ENCODE results near the gene ZDHHC3. TPM values are rescaled to one million over a fixed set of nuclear protein-coding genes. Genes with fewer than 3 reads are reported as not detected.
A peak's percentile ranks its signal among the peaks of the same experiment; 100 is the strongest.

The ZDHHC3 gene
- total and polyA plus RNA-seq, 4 experiments from 2014 or later, result 35.4 to 41.9 (median 38.1) TPM

DNA sequence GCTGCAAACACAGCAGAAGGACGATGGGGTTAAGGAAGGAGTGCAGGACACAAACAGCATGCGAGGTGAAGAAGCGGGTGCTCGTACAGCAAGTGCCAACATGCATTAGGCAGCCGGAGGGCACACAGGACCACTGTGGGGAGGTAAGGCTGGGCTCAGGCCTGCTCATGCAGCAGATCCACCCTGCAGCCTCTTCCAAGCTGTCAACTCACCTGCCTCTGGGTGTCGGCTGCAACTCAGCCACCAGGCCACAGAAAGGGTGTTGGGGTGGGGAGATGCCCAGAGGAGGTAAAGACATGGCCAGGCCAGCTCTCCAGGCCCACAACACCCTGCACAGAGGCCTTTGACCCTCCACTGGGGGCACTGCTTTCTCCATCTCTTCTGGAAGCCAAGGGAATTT lies 57.4 kb downstream of the ZDHHC3 start:
- POLR2A ChIA-PET (ENCODE audit: partially characterized antibody), result no interaction called here
- H3K27me3 ChIP-seq (ENCODE audit: insufficient read depth, low read length), result no peaks in the 10 kb centered on the region
- no peak overlapping the region for H3K27ac Mint-ChIP-seq
- no peaks in the 10 kb centered on the region for H3K9me3 Mint-ChIP-seq
- peaks cover 0 to 2% (median under 1%) of the 10 kb centered on the region in 4 donors for H3K4me1 Mint-ChIP-seq
- no peaks in the 10 kb centered on the region for H3K4me1 ChIP-seq (ENCODE audit: insufficient read depth, low read length)
- H3K4me3 Mint-ChIP-seq, result no peak overlapping the region
- no peak overlapping the region for H3K27ac ChIP-seq (ENCODE audit: low read depth, low read length)
- DNase-seq, result no peak
- intact Hi-C loops (cut with micrococcal nuclease), result no loop called here
- no peaks in the 10 kb centered on the region for H3K9me3 ChIP-seq (ENCODE audit: control insufficient read depth in 1 of 2, low read length in 2 of 2)
- H3K36me3 ChIP-seq (ENCODE audit: insufficient read depth, low read length), result peaks cover 8% of the 10 kb centered on the region
- peaks cover 13 to 37% of the 10 kb centered on the region in 2 donors for H3K36me3 Mint-ChIP-seq
- no peak overlapping the region for H3K4me3 ChIP-seq (ENCODE audit: low read length in 2 of 2)
- no peaks in the 10 kb centered on the region for H3K27me3 Mint-ChIP-seq
- CTCF ChIA-PET (ENCODE audit: partially characterized antibody), result no interaction called here

GRCh38 chr3:44918087-44918486 lies 57.9 kb downstream of the ZDHHC3 start:
- ChIA-PET POLR2A (ENCODE audit: partially characterized antibody) (no interaction called here), CTCF (ENCODE audit: partially characterized antibody) (no interaction called here)
- Histone ChIP-seq H3K4me1 (ENCODE audit: insufficient read depth, low read length) (no peaks in the 10 kb centered on the region), H3K27me3 (ENCODE audit: insufficient read depth, low read length) (no peaks in the 10 kb centered on the region), H3K4me3 (ENCODE audit: low read length in 2 of 2) (no peak overlapping the region), H3K36me3 (ENCODE audit: insufficient read depth, low read length) (peaks cover 8% of the 10 kb centered on the region), H3K9me3 (ENCODE audit: control insufficient read depth in 1 of 2, low read length in 2 of 2) (no peaks in the 10 kb centered on the region), H3K27ac (ENCODE audit: low read depth, low read length) (no peak overlapping the region)
- Mint-ChIP-seq H3K27ac (no peak overlapping the region), H3K27me3 (no peaks in the 10 kb centered on the region), H3K4me1 (peaks cover 0 to 2% (median under 1%) of the 10 kb centered on the region in 4 donors), H3K9me3 (no peaks in the 10 kb centered on the region), H3K36me3 (peaks cover 13 to 35% of the 10 kb centered on the region in 2 donors), H3K4me3 (no peak overlapping the region)
- DNase-seq, result no peak
- intact Hi-C loops (cut with micrococcal nuclease), result no loop called here

GRCh38 chr3:44915702-44916438 lies 60.1 kb downstream of the ZDHHC3 start:
- Histone ChIP-seq H3K36me3 (ENCODE audit: insufficient read depth, low read length) (no peaks in the 10 kb centered on the region), H3K4me1 (ENCODE audit: insufficient read depth, low read length) (no peaks in the 10 kb centered on the region), H3K27ac (ENCODE audit: low read depth, low read length) (no peak overlapping the region), H3K9me3 (ENCODE audit: control insufficient read depth in 1 of 2, low read length in 2 of 2) (no peaks in the 10 kb centered on the region), H3K4me3 (ENCODE audit: low read length in 2 of 2) (no peak overlapping the region), H3K27me3 (ENCODE audit: insufficient read depth, low read length) (no peaks in the 10 kb centered on the region)
- Mint-ChIP-seq H3K36me3 (peaks cover 6 to 16% of the 10 kb centered on the region in 2 donors), H3K9me3 (peaks cover 0 to 1% (median 0%) of the 10 kb centered on the region in 8 donors), H3K27ac (no peak overlapping the region), H3K4me3 (no peak overlapping the region), H3K4me1 (peaks cover 0 to 2% (median under 1%) of the 10 kb centered on the region in 4 donors), H3K27me3 (peaks cover under 1% of the 10 kb centered on the region in 2 donors)
- intact Hi-C loops (cut with micrococcal nuclease), result no loop called here
- no peak for DNase-seq
- ChIA-PET CTCF (ENCODE audit: partially characterized antibody) (interaction anchor here (1.0 to 6.0 kb wide), 8 partner anchors 9 to 598 kb away, joined by 3 to 92 read pairs (median 6); no protein-coding TSS in a partner anchor), POLR2A (ENCODE audit: partially characterized antibody) (no interaction called here)

GRCh38 chr3:44914936-44915335 lies 61.0 kb downstream of the ZDHHC3 start:
- ChIA-PET CTCF (ENCODE audit: partially characterized antibody) (interaction anchor here (0.9 to 6.0 kb wide), 15 partner anchors 7 to 597 kb away, joined by 3 to 92 read pairs (median 4); partner anchors contain the start of genes KIAA1143 and KIF15), POLR2A (ENCODE audit: partially characterized antibody) (no interaction called here)

DNA sequence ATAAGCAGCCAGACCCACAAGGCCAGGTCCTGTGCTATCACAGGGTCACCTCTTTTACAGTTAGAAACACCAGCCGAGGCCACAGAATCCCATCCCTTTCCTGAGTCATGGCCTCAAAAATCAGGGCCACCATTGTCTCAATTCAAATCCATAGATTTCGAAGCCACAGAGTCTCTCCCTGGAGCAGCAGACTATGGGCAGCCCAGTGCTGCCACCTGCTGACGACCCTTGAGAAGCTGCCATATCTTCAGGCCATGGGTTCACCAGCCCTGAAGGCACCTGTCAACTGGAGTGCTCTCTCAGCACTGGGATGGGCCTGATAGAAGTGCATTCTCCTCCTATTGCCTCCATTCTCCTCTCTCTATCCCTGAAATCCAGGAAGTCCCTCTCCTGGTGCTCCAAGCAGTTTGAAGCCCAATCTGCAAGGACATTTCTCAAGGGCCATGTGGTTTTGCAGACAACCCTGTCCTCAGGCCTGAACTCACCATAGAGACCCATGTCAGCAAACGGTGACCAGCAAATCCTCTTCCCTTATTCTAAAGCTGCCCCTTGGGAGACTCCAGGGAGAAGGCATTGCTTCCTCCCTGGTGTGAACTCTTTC lies 62.0 kb downstream of the ZDHHC3 start:
- peak; percentile 54 to 62 (median 59) for DNase-seq
- Histone ChIP-seq H3K9me3 (ENCODE audit: control insufficient read depth in 1 of 2, low read length in 2 of 2) (no peaks in the 10 kb centered on the region), H3K4me1 (ENCODE audit: insufficient read depth, low read length) (no peaks in the 10 kb centered on the region), H3K27me3 (ENCODE audit: insufficient read depth, low read length) (no peaks in the 10 kb centered on the region), H3K4me3 (ENCODE audit: low read length in 2 of 2) (no peak overlapping the region), H3K27ac (ENCODE audit: low read depth, low read length) (no peak overlapping the region), H3K36me3 (ENCODE audit: insufficient read depth, low read length) (no peaks in the 10 kb centered on the region)
- intact Hi-C loops (cut with micrococcal nuclease), result loop anchor here (1.0 kb wide), 1 partner anchor 591 kb away; no protein-coding TSS in a partner anchor
- CTCF ChIA-PET (ENCODE audit: partially characterized antibody), result interaction anchor here (0.6 to 6.0 kb wide), 18 partner anchors 8 to 590 kb away, joined by 3 to 92 read pairs (median 4); partner anchors contain the start of genes KIAA1143 and KIF15
- Mint-ChIP-seq H3K36me3 (peaks cover 2 to 5% of the 10 kb centered on the region in 2 donors), H3K4me3 (no peak overlapping the region), H3K27me3 (peaks cover 5 to 13% of the 10 kb centered on the region in 2 donors), H3K9me3 (peaks cover 0 to 18% (median under 1%) of the 10 kb centered on the region in 8 donors), H3K27ac (peak overlapping the region in 1 of 7 donors; percentile 31), H3K4me1 (peaks cover 0 to 2% (median under 1%) of the 10 kb centered on the region in 4 donors)
- POLR2A ChIA-PET (ENCODE audit: partially characterized antibody), result interaction anchor here (1.3 kb wide), 2 partner anchors 381 to 403 kb away, joined by 3 read pairs; no protein-coding TSS in a partner anchor

More at GRCh38 chr3:44914936-44915335, 61.0 kb downstream of the ZDHHC3 start:
- no peak for DNase-seq
- H3K4me3 Mint-ChIP-seq, result no peak overlapping the region
- peaks cover 0 to 9% of the 10 kb centered on the region in 2 donors for H3K36me3 Mint-ChIP-seq
- Histone ChIP-seq H3K27ac (ENCODE audit: low read depth, low read length) (no peak overlapping the region), H3K9me3 (ENCODE audit: control insufficient read depth in 1 of 2, low read length in 2 of 2) (no peaks in the 10 kb centered on the region), H3K4me1 (ENCODE audit: insufficient read depth, low read length) (no peaks in the 10 kb centered on the region), H3K27me3 (ENCODE audit: insufficient read depth, low read length) (no peaks in the 10 kb centered on the region), H3K4me3 (ENCODE audit: low read length in 2 of 2) (no peak overlapping the region), H3K36me3 (ENCODE audit: insufficient read depth, low read length) (no peaks in the 10 kb centered on the region)
- H3K4me1 Mint-ChIP-seq, result peaks cover 0 to 2% (median under 1%) of the 10 kb centered on the region in 4 donors
- H3K27ac Mint-ChIP-seq, result no peak overlapping the region
- peaks cover 0 to 11% (median 0%) of the 10 kb centered on the region in 8 donors for H3K9me3 Mint-ChIP-seq
- intact Hi-C loops (cut with micrococcal nuclease), result loop anchor here (1.0 kb wide), 1 partner anchor 592 kb away; no protein-coding TSS in a partner anchor
- peaks cover 1 to 6% of the 10 kb centered on the region in 2 donors for H3K27me3 Mint-ChIP-seq

DNA sequence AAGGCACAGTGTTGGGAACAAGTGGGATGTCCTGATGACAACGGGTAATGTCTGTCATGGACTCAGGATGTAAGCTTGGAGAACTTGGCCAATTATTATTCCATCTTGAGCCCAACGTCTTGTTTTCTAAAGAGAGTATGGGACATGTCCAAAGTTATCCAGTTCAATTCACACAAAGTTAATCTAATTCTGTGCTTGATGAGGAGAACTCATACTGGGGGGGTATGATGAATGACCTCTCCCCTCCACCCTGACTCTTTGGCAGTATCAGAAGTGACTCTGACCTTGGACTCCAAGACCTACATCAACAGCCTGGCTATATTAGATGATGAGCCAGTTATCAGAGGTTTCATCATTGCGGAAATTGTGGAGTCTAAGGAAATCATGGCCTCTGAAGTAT lies 65.3 kb downstream of the ZDHHC3 start:
- peaks cover 0 to 30% (median 3%) of the 10 kb centered on the region in 8 donors for H3K9me3 Mint-ChIP-seq
- no peak overlapping the region for H3K27ac Mint-ChIP-seq
- Histone ChIP-seq H3K27me3 (ENCODE audit: insufficient read depth, low read length) (no peaks in the 10 kb centered on the region), H3K9me3 (ENCODE audit: control insufficient read depth in 1 of 2, low read length in 2 of 2) (no peaks in the 10 kb centered on the region), H3K4me3 (ENCODE audit: low read length in 2 of 2) (no peak overlapping the region), H3K36me3 (ENCODE audit: insufficient read depth, low read length) (no peaks in the 10 kb centered on the region), H3K4me1 (ENCODE audit: insufficient read depth, low read length) (no peaks in the 10 kb centered on the region), H3K27ac (ENCODE audit: low read depth, low read length) (no peak overlapping the region)
- peaks cover 10 to 14% of the 10 kb centered on the region in 2 donors for H3K27me3 Mint-ChIP-seq
- H3K4me3 Mint-ChIP-seq, result no peak overlapping the region
- DNase-seq, result no peak
- CTCF ChIA-PET (ENCODE audit: partially characterized antibody), result no interaction called here
- intact Hi-C loops (cut with micrococcal nuclease), result no loop called here
- H3K36me3 Mint-ChIP-seq, result peaks cover 0 to 6% of the 10 kb centered on the region in 2 donors
- peaks cover 0 to 2% (median under 1%) of the 10 kb centered on the region in 4 donors for H3K4me1 Mint-ChIP-seq
- POLR2A ChIA-PET (ENCODE audit: partially characterized antibody), result no interaction called here

GRCh38 chr3:44909063-44909462 lies 66.9 kb downstream of the ZDHHC3 start:
- Mint-ChIP-seq H3K4me1 (peaks cover 0 to 2% (median 0%) of the 10 kb centered on the region in 4 donors), H3K27ac (no peak overlapping the region), H3K27me3 (peaks cover 10 to 14% of the 10 kb centered on the region in 2 donors), H3K9me3 (peaks cover 0 to 30% (median 3%) of the 10 kb centered on the region in 8 donors), H3K36me3 (peaks cover 0 to 6% of the 10 kb centered on the region in 2 donors), H3K4me3 (no peak overlapping the region)
- Histone ChIP-seq H3K4me3 (ENCODE audit: low read length in 2 of 2) (no peak overlapping the region), H3K36me3 (ENCODE audit: insufficient read depth, low read length) (no peaks in the 10 kb centered on the region), H3K27ac (ENCODE audit: low read depth, low read length) (no peak overlapping the region), H3K27me3 (ENCODE audit: insufficient read depth, low read length) (no peaks in the 10 kb centered on the region), H3K4me1 (ENCODE audit: insufficient read depth, low read length) (no peaks in the 10 kb centered on the region), H3K9me3 (ENCODE audit: control insufficient read depth in 1 of 2, low read length in 2 of 2) (no peaks in the 10 kb centered on the region)
- ChIA-PET CTCF (ENCODE audit: partially characterized antibody) (interaction anchor here (2.2 kb wide), 1 partner anchor 376 kb away, joined by 8 read pairs; no protein-coding TSS in a partner anchor), POLR2A (ENCODE audit: partially characterized antibody) (no interaction called here)
- intact Hi-C loops (cut with micrococcal nuclease), result no loop called here
- DNase-seq, result no peak
